GM23338 (cell line): ENCODE results near the gene EHD1. TPM values are rescaled to one million over a fixed set of nuclear protein-coding genes. Genes with fewer than 3 reads are reported as not detected.

Experiments
- ATAC-seq: fragments of 200-7000 bp; cut with Tn5 transposase; 3 replicates; pipeline ENCODE4 v1.9.1; 2020
- DNase-seq: peaks from one replicate; pipeline ENCODE4 v3.0.0-alpha.2; 2015; ENCODE audit warnings: low spot score
- H2AFZ ChIP-seq: fragments of 200-600 bp; sonication (generic); 2 replicates; pipeline ENCODE4 v1.8.0; 2016; ENCODE audit warnings: antibody characterized with exemption, mild to moderate bottlenecking, moderate library complexity
- H3F3A ChIP-seq: fragments of 200-600 bp; sonication (generic); replicated peaks from 2 replicates; pipeline ENCODE4 v1.8.0; 2017; ENCODE audit warnings: antibody characterized with exemption, mixed run types, low read depth
- H3K27ac ChIP-seq: fragments of 200-600 bp; sonication (generic); 2 replicates; pipeline ENCODE4 v1.6.1; 2016; ENCODE audit warnings: low read depth
- H3K27me3 ChIP-seq: fragments of 200-600 bp; sonication (generic); 2 replicates; pipeline ENCODE4 v1.8.0; 2016; ENCODE audit warnings: mild to moderate bottlenecking, mixed run types, moderate library complexity; ENCODE audit not compliant: insufficient read depth
- H3K36me3 ChIP-seq: fragments of 200-600 bp; sonication (generic); 2 replicates; pipeline ENCODE4 v1.8.0; 2016; ENCODE audit warnings: mild to moderate bottlenecking; ENCODE audit not compliant: insufficient read depth
- H3K4me1 ChIP-seq: fragments of 200-600 bp; sonication (generic); 2 replicates; pipeline ENCODE4 v1.8.0; 2016; ENCODE audit warnings: mild to moderate bottlenecking, moderate library complexity; ENCODE audit not compliant: insufficient read depth
- H3K4me2 ChIP-seq: fragments of 200-600 bp; sonication (generic); 2 replicates; pipeline ENCODE4 v1.7.1; 2017; ENCODE audit warnings: mixed run types
- H3K4me3 ChIP-seq: fragments of 200-600 bp; sonication (generic); 2 replicates; pipeline ENCODE4 v1.6.1; 2016; ENCODE audit warnings: mixed run types
- H3K79me2 ChIP-seq: fragments of 200-600 bp; sonication (generic); replicated peaks from 2 replicates; pipeline ENCODE4 v1.8.0; 2017; ENCODE audit warnings: mild to moderate bottlenecking; ENCODE audit not compliant: insufficient read depth
- H3K9me2 ChIP-seq: fragments of 200-600 bp; sonication (generic); 2 replicates; pipeline ENCODE4 v1.8.0; 2017; ENCODE audit not compliant: insufficient read depth
- H4K20me1 ChIP-seq: fragments of 200-600 bp; sonication (generic); replicated peaks from 2 replicates; pipeline ENCODE4 v1.8.0; 2017; ENCODE audit warnings: mild to moderate bottlenecking; ENCODE audit not compliant: insufficient read depth
- H3K27ac Mint-ChIP-seq: 2 replicates; pipeline ENCODE4 v1.8.0; 2020; ENCODE audit warnings: inconsistent platforms, mild to moderate bottlenecking, moderate library complexity, mixed read lengths
- H3K27me3 Mint-ChIP-seq: 3 replicates; pipeline ENCODE4 v1.8.0; 2022; ENCODE audit warnings: low read depth, mild to moderate bottlenecking, moderate library complexity, mixed read lengths, inconsistent platforms; ENCODE audit not compliant: insufficient read depth, poor library complexity
- H3K36me3 Mint-ChIP-seq: 3 replicates; pipeline ENCODE4 v1.8.0; 2021; ENCODE audit warnings: low read depth, mild to moderate bottlenecking, inconsistent platforms, moderate library complexity, mixed read lengths
- H3K4me1 Mint-ChIP-seq: 3 replicates; pipeline ENCODE4 v1.8.0; 2020; ENCODE audit warnings: mild to moderate bottlenecking, inconsistent platforms, mixed read lengths
- H3K4me3 Mint-ChIP-seq: 3 replicates; pipeline ENCODE4 v1.8.0; 2021; ENCODE audit warnings: moderate library complexity, mild to moderate bottlenecking, inconsistent platforms, mixed read lengths
- H3K9me3 Mint-ChIP-seq: 3 replicates; pipeline ENCODE4 v1.8.0; 2020; ENCODE audit warnings: moderate library complexity, mild to moderate bottlenecking, inconsistent platforms, mixed read lengths
- CTCF ChIP-seq, 2 experiments: fragments of 200-600 bp in 1 of 2; sonication (generic) in 1 of 2; conservative IDR thresholded peaks; 2 replicates each; pipeline versions ENCODE4 v1.5.1 to v1.6.1; 2016 to 2017; ENCODE audit warnings: antibody characterized with exemption in 2 of 2, low read depth in 2 of 2, mild to moderate bottlenecking in 2 of 2, moderate library complexity in 1 of 2
- EZH2 ChIP-seq: fragments of 200-600 bp; sonication (generic); IDR thresholded peaks from one replicate; pipeline ENCODE4 v1.8.0; 2017; ENCODE audit warnings: antibody characterized with exemption, mild to moderate bottlenecking, low read depth; ENCODE audit not compliant: unreplicated experiment
- EZH2phosphoT487 ChIP-seq: fragments of 200-600 bp; sonication (generic); IDR thresholded peaks from one replicate; pipeline ENCODE4 v1.8.1; 2018; ENCODE audit warnings: antibody characterized with exemption; ENCODE audit not compliant: unreplicated experiment
- JUNB ChIP-seq: IDR thresholded peaks from one replicate; pipeline ENCODE4 v1.6.1; 2016; ENCODE audit warnings: antibody characterized with exemption; ENCODE audit not compliant: unreplicated experiment
- NANOG ChIP-seq: IDR thresholded peaks from 2 replicates; pipeline ENCODE4 v1.6.1; 2016; ENCODE audit warnings: antibody characterized with exemption, borderline replicate concordance
- POLR2AphosphoS5 ChIP-seq: IDR thresholded peaks from 2 replicates; pipeline ENCODE4 v1.6.1; 2016; ENCODE audit warnings: antibody characterized with exemption, low read depth
- REST ChIP-seq: IDR thresholded peaks from one replicate; pipeline ENCODE4 v1.6.1; 2018; ENCODE audit warnings: antibody characterized with exemption; ENCODE audit not compliant: unreplicated experiment
- STAT1 ChIP-seq: IDR thresholded peaks from one replicate; pipeline ENCODE4 v1.6.1; 2016; ENCODE audit warnings: antibody characterized with exemption; ENCODE audit not compliant: unreplicated experiment
- ZNF331 ChIP-seq: fragments of 250-450 bp; sonication (Bioruptor Pico); IDR thresholded peaks from 2 replicates; pipeline ENCODE4 v1.5.0; 2020; ENCODE audit warnings: low read depth, mild to moderate bottlenecking, moderate library complexity
- ZNF462 ChIP-seq: fragments of 250-450 bp; sonication (Bioruptor Pico); IDR thresholded peaks from 2 replicates; pipeline ENCODE4 v1.5.0; 2020; ENCODE audit warnings: mild to moderate bottlenecking, moderate library complexity
- polyA plus RNA-seq: library from polyadenylated mRNA; unstranded; fragments of >200 nt; fragmentation: Nextera tagmentation; extraction: Ambion mirVana; gene quantifications from 2 replicates; pipeline ENCODE4 v1.2.1, GENCODE V29; 2016
- total RNA-seq: library from RNA; depleted of rRNA; stranded (reverse); fragments of >200 nt; shearing (Covaris generic); gene quantifications from 2 replicates; pipeline ENCODE4 v1.2.3, GENCODE V29; 2014

EHD1 gene
- total and polyA plus RNA-seq, 2 experiments from 2014 or later, result 16.7 to 69.7 TPM

- Histone ChIP-seq H4K20me1 (no peaks in the 10 kb centered on the region), H2AFZ (no peak overlapping the region), H3K9me2 (no peaks in the 10 kb centered on the region), H3K79me2 (no peaks in the 10 kb centered on the region), H3K4me2 (no peak overlapping the region), H3K4me3 (no peak overlapping the region), H3K4me1 (peaks cover 18% of the 10 kb centered on the region; the same call in 1 of the 2 replicates), H3K36me3 (no peaks in the 10 kb centered on the region), H3F3A (0 out of 2 replicates have a peak, but pooled peaks cover 5% of the 10 kb centered on the region), H3K27me3 (no peaks in the 10 kb centered on the region), H3K27ac (no peak overlapping the region)
- peaks cover 4% of the 10 kb centered on the region for H3K27me3 Mint-ChIP-seq
- ATAC-seq (no peak), DNase-seq (no peak)
- no peaks in the 10 kb centered on the region for H3K36me3 Mint-ChIP-seq
- no peak overlapping the region; the same call in 2 of the 3 replicates for H3K4me3 Mint-ChIP-seq
- H3K4me1 Mint-ChIP-seq, result peaks cover 23% of the 10 kb centered on the region
- H3K27ac Mint-ChIP-seq, result no peak overlapping the region
- no peak for TF ChIP-seq ZNF462 (CRISPR knock-in tag)
- TF ChIP-seq NANOG, result no peak
- TF ChIP-seq POLR2AphosphoS5, result no peak
- no peak for TF ChIP-seq EZH2
- no peak for TF ChIP-seq CTCF (conservative IDR thresholded peaks at IDR 0.05; ENCODE audit: low read depth in 2 of 2)
- no peak for TF ChIP-seq REST
- TF ChIP-seq STAT1, result no peak
- no peak for TF ChIP-seq EZH2phosphoT487
- no peak for TF ChIP-seq JUNB
- TF ChIP-seq ZNF331, result no peak
- H3K9me3 Mint-ChIP-seq, result no peaks in the 10 kb centered on the region
These were observed 5.2 kb upstream of the EHD1 start for GRCh38 chr11:64883575-64883974.
